NCI-H226 (cell line): ENCODE measurements around the gene GOLGA2.
A peak's percentile ranks its signal among the peaks of the same experiment; 100 is the strongest.

Experiments used
- DNase-seq: peaks from one replicate; pipeline ENCODE4 v3.0.0-alpha.2; 2015

GOLGA2 gene

GRCh38 chr9:128288273-128289004, 12.6 kb upstream of the GOLGA2 start:
- no peak for DNase-seq

DNA sequence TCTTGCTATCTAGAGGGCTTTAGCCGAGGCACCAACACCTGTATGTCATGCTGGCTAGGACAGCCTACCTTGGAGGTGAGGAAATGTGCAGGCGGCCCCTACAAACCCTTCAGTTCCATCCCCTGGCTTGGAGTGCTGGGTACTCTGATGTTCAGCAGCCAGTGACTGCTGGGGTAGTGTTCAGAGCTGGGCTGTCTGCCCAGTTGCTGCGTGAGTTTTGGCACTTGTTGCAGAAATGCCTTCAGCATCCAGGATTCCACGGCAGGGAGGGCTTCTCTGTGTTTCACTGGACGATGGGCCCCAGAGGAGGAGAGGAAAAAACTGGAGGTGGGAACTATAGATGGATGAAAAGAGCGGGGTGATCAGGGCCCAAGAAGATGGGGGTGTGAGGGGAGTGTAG, 10.6 kb upstream of the GOLGA2 start:
- DNase-seq, result no peak

GRCh38 chr9:128285033-128285784, 9.4 kb upstream of the GOLGA2 start:
- DNase-seq, result no peak

DNA sequence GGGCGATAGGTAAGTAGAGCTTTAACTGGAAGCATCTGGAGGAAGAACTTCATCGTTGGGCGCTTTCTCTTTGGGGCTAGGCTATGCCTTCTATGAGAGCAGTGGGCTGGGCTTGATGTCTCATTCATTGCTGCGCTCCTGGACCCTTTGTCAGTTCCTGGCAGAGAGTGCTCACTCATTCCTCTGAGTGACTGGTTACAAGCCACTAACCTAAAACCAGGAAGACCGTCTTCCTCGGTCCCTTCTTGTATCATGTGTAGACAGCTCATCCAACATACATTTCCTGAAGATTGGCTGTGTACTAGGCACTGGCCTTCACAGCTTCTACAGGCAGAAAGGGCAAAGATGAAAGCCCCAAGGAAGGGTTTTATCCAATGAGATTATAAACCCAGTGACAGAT, 6.7 kb upstream of the GOLGA2 start:
- DNase-seq, result peak; percentile 81

GRCh38 chr9:128280084-128280622, 4.3 kb upstream of the GOLGA2 start:
- peak; percentile 39 for DNase-seq

DNA sequence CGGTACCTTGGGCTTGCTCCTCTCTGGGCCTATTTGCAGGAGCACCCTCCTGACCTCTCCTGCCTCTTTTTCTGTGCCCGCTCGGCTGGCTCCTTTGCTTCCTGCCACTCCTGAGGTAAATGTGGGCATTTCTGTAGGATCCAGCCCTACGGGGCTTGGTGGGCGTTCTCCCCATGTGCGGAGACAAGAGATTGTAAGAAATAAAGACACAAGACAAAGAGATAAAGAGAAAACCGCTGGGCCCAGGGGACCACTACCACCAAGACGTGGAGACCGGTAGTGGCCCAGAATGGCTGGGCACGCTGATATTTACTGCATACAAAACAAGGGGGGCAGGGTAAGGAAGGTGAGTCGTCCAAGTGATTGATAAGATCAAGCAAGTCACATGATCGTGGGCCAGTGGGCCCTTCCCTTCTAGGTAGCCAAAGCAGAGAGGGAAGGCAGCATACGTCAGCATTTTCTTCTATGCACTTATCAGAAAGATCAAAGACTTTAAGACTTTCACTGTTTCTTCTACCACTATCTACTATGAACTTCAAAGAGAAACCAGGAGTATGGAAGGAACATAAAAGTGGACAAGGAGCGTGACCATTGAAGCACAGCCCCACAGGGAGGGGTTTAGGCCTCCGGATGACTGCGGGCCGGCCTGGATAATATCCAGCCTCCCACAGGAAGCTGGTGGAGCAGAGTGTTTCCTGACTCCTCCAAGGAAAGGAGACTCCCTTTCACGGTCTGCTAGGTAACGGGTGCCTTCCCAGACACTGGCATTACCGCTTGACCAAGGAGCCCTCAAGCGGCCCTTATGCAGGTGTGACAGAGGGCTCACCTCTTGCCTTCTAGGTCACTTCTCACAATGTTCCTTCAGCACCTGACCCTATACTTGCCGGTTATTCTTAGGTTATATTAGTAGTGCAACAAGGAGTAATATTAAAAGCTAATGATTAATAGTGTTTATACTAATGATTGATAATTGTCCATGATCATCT, 3.6 kb upstream of the GOLGA2 start:
- peak; percentile 60 for DNase-seq

DNA sequence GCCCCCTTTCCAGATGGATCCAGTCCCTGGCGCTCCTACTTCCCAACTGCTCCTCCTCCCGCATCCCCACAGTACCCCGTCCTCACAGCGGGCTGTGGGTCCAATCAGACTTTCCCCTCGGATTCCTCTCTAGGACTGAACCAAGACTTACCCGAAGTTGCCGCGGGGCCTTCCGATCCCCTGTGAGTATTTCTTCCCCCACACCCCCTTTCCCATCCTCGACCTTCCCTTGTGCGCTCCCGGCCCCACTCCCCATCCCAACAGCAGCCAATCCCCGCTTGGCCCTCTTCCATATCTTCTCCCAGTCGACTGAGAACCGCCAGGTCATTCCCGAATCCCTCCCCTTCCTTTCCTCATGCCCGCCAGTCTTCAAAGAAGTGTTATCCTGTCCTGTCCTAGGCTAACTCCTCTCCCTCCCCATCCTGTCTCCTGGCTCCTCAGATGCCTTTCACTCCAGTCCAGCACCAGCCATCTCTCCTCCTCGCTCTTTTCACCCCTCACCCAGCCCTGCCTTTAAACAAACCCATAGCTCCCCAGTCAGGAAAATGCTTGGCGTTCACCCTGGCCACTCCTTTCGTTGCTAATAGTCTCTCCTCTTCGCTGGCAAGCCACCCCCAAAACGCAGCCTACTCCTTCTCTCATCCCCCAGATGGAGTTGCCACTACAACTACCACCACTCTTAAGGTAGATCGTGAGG, 915 bp upstream of the GOLGA2 start:
- DNase-seq, result peak; percentile 40

DNA sequence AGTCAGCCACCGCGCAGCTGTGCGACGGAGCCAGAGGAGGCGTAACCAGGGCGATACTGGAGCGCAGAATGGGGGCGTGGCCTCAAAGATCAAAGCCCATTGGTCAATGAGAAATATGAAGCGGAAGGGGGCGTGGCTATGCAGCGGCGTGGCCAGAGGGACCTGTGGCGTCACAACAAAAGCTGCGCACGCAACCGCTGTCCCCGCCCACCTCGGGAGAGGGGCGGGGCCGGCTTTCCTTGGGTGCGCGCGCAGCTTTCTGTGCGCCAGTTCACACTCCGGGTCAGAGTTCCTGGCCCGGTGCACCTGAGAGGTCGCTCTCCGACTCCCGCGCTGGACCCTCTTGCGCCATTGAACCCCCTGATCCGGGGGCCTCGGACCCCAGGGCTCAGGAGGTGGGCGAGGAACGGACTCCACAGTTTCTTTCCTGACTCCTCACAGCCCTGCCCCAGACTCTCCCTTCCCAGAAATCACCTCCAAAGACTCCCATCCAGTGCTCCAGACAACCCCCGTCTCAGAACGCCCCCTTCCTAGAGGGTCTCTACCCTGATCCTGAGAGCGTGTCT, 284 bp upstream of the GOLGA2 start, which contains the start of gene SWI5:
Gene SWI5 (plus strand): TSS at position 269 of the 566 bp plus-strand sequence.
- peak; percentile 91 for DNase-seq

- DNase-seq, result no peak
Observed at GRCh38 chr9:128274245-128274644, 1.6 kb downstream of the GOLGA2 start.

GRCh38 chr9:128271512-128271911, 4.3 kb downstream of the GOLGA2 start:
- DNase-seq, result no peak

DNA sequence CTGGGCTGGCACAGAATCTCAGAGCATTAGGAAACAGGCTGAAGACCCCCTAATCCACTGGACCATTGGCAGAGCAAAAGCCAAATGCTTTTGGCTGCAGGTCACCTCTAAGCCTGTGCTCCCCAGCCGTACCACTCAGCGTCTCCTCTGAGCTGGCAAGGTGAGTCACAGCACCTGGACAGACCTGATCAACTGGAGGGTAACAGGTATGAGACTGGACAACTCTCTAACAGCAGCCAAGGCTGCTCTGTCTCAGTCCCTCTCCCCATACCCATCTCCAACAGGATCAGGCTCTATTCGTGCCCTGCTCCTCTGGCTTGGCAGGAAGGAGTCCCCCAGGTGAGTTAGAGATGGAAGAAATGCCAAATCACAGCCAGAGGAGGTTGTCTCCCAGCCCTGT, 4.7 kb downstream of the GOLGA2 start:
- no peak for DNase-seq

- no peak for DNase-seq
Observed at GRCh38 chr9:128266868-128267590, 8.8 kb downstream of the GOLGA2 start.

- no peak for DNase-seq
Observed at GRCh38 chr9:128265348-128265847, 10.4 kb downstream of the GOLGA2 start.

DNA sequence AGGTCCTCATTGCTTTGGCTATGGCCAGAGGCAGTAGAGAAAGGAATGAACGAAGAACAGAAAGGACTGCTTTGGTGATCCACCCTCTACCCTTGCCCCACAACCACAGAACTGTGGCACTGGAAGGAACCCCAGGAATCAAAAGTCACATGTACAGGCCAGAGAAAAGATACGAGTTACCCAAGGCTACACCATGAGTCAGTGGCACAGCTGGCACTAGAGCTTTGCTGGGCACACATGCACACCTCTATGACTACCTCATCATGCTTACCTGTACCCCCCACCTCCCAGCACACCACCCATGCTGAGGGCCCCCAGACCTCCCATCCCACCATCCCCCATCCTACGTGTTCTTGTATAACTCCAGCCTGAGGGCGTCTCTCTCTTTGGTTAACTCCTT, 13.1 kb downstream of the GOLGA2 start:
- DNase-seq, result no peak

GRCh38 chr9:128260340-128260739, 15.5 kb downstream of the GOLGA2 start:
- no peak for DNase-seq

DNA sequence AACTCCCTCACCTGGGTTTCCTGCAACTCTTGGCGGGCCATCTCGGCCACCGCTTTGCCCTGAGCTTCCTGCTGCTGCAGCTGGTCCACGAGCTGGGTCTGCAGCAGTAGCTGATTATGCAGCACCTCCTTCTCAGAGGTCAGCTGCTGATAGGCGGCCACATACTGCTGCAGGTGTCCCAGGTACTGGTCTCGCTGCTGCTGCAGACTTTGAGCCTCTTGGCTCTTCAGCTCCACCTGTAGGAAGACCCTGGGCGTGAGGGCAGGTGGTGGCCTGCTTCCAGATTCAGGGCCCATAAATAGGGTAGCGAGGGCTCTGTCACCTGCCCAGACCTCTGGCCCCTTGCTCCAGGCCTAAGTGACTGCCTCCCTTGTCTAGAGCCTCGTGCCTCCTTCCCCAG, 16.7 kb downstream of the GOLGA2 start:
- no peak for DNase-seq

GRCh38 chr9:128258326-128258725, 17.5 kb downstream of the GOLGA2 start:
- no peak for DNase-seq

DNA sequence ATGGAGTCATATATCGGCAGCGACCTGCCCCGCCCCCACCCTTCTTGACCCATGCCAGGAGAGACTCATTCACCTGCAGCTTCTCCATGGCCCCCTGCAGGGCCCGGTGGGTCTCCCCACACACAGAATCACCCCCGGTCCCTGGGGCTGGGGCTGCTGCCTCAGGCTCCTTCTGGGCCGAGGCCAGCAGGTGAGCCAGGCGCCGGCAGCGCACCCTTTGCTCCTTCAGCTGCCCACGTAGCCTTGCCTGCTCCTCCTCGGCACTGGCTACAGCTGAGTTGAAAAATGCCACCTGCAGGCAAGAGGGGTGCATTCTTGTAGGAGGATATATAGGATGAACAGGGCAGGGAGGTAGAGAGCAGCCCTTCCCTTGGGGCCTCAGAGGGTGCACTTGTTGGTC, 17.9 kb downstream of the GOLGA2 start:
- no peak for DNase-seq

DNA sequence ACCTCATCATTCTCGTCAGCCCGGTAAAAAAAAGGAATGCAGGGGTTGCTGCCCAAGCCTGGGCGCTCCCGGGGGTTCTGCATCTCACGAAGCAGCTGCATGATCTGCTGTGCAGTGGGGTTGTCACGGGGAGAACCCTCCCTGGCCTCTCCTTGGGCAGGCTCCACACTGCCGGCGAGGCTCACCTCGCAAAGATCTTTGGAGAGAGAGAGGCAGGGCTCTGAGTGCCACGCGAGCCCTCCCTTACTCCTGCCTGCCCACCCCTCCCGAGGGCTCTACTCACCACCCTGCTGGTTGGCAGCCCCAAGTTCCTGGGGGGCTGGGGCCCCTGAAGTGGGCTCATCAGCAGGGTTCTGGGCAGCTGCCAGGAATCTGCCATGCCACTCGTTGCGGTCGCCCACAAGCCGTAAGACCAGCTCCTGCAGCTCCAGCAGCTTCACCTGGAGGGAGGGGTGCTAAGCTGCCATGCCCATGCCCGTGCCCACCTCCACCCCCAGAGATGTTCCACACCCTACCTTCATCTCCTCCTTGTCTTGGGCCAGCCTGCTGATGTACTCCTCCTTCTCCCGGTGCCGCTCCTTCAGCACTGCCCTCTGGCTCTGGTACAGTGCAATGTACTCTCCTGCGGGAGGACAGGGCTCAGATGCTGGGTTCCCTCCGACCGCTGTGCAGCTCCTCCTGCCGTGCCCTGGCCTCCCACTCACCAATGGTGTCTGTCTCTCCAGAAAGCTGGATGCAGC, 18.6 kb downstream of the GOLGA2 start:
- DNase-seq, result no peak
